Stimulated activated CD4-positive, alpha-beta T cell treated with anti-CD3 and anti-CD28 coated beads, Interleukin-2, amount 100 ng/mL, for 48 hours (primary cell): ENCODE data around the gene RUBCNL.
A peak's percentile ranks its signal among the peaks of the same experiment; 100 is the strongest.

Experiments
- DNase-seq, 2 donors: peaks; one replicate each; pipeline ENCODE4 v3.0.0-alpha.2; 2020

Gene RUBCNL

GRCh38 chr13:46339035-46339666, 47.9 kb downstream of the RUBCNL start:
- DNase-seq = no peak

- no peak for DNase-seq
Observed at GRCh38 chr13:46337700-46338099, 49.4 kb downstream of the RUBCNL start.

DNA sequence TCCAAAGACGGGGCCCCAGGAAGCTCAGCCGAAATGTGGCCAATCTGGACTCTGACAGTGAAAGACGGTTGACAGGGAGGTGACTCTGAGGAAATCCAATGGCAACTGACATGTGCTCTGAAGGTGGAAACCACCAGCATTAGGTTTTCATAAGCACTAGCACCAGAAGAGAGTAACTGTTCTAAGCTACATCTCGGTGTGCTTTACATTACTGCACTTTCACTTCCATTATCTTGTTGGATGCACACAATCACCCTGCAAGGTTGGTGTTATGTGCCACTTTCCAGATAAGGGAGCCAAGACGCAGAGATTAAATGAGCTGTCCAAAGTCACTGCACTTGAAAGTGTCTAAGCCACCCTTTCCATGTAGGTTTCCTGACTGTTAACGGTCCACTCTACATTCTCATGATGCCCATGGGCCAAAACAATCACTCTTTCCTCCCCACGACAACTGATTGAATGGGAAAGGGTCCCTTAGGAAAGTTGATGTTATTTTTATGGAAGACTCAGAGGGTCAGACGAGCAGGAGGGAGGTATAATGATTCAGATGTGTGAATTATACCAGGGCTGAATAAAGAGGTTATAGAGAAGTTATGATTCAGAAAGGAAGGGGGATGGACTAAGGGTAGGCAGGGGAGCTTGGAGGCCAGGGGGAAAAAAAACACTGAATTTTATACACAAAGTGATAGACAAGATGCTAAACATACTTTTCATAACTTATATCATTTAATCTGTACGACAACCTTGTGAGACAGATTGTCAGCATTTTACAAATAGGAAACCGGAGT, 52.8 kb downstream of the RUBCNL start:
- DNase-seq = no peak

GRCh38 chr13:46332772-46333171, 54.3 kb downstream of the RUBCNL start:
- DNase-seq = no peak

GRCh38 chr13:46329624-46330023, 57.4 kb downstream of the RUBCNL start:
- no peak for DNase-seq

DNA sequence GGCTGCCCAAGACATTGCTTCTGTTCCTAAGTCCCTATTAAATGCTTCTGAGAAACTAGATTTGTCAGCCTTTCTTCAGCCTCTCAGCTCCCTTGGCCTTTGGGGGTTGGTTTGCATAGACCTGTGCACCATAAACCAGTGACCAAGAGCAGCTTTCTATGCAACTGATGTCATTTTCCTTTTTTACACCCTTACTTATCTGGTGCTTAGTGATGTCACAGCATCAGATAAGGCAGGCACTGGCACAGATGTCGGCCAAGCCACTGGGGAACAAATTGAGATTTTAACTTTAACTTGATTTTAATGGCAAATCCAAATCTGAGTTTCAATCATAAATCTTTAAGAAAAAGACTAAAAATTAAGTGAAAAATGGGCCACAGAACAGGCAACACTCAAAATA, 59.8 kb downstream of the RUBCNL start:
- no peak for DNase-seq

- DNase-seq = no peak
Observed at GRCh38 chr13:46324976-46325375, 62.1 kb downstream of the RUBCNL start.

GRCh38 chr13:46321494-46322225, 65.4 kb downstream of the RUBCNL start:
- DNase-seq = peak; percentile 56 to 57

DNA sequence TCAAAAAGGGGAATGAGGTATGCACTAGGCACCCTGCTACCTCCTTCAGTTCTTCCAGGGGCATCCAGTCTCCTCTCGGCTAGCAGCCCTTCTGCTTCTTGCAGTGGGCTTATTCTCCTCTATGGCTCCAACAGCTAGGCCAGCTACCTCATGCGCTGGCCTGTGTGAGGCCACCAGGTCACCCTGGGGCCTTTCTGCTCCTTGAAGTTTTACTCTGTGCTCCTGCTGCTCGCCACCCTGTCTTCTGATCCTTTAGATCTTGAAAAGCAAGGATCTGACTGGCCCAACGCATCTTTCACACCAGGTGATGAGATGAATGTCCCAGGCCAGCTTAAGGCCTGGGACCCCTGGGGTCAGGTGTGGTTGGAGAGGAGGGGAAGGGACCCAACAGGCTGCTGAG, 66.2 kb downstream of the RUBCNL start:
- DNase-seq = no peak

DNA sequence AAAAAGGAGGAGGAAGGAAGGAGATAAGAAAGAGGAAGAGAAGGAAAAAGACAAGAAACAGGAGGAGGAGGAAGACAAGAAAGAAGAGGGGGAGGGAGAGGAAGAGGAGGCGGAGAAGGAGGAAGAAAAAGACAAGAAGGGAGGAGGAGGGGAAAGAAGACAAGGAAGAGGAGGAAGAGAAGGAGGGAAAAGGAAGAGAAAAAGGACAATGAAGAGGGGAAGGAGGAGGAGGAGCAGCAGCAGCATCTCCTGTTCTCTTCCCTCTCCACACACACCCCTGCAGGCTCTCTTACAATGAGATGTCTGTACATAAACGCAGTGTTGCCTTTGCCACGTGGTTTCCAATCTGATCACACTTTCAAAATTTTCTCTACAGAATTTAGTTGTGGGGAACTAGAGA, 66.6 kb downstream of the RUBCNL start:
- no peak for DNase-seq

- no peak for DNase-seq
Observed at GRCh38 chr13:46318986-46319385, 68.1 kb downstream of the RUBCNL start.

DNA sequence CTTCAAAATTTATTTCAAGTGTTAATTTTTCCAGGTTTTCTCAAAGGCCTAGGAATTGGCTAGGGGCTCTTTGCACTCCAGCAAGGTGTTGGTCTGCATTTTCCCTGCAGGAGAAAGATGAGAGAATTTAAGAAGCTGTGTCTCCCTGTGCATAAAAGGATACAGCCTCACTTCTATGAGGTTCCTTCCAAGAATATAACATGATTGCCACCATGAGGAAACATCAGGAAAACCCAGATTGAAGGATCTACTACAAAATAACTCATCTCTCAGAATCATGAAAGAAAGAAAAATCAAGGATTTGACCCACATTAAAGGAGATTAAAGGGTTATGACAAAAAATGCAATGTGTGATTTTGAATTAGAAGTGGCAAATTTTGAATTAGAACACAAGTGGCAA, 69.9 kb downstream of the RUBCNL start:
- no peak for DNase-seq

DNA sequence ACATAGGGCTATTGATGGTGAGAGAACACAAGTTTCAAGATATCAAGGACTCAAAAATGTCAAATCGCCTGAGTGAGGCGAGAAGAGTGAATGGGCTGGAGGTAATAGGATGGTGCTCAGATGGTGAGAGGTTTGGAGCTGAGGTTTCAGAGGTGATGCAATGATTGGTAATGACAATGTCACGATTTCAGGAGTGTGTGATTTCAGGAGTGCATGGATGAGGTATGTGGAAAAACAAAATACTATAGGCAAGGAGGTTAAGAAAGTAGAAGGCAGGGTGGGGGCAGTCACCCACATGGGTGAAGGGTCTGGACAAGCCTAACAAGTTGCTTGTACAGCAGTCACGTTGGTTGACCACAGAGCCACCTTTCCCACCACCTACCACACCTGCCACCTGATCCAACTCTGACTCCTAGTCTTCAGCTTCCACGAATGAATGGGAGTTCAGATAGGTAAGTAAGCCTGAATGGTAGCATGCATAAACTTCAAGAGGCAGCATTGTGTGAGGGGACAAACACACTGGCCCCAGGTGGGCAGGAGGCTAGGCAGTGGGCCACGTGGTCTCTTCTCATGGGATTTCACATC, 71.5 kb downstream of the RUBCNL start:
- no peak for DNase-seq

DNA sequence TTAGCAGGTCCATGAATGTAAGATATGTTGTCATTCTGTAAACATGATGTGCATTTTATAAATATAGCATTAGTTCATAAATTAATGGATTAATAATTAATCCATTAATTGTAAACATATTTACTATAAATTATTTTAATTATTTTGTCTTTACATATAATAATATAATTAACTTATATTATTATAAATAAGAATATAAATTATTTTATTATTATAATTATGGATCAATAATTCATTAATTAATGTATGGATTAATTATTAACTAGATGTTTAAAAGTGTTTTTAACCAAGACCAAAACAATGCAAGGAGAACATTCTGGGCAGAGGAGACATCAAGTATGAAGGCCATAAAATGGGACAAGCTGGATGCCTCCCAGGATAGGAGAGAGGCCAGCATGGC, 72.0 kb downstream of the RUBCNL start:
- DNase-seq = no peak

- DNase-seq = no peak
Observed at GRCh38 chr13:46314587-46314986, 72.5 kb downstream of the RUBCNL start.

DNA sequence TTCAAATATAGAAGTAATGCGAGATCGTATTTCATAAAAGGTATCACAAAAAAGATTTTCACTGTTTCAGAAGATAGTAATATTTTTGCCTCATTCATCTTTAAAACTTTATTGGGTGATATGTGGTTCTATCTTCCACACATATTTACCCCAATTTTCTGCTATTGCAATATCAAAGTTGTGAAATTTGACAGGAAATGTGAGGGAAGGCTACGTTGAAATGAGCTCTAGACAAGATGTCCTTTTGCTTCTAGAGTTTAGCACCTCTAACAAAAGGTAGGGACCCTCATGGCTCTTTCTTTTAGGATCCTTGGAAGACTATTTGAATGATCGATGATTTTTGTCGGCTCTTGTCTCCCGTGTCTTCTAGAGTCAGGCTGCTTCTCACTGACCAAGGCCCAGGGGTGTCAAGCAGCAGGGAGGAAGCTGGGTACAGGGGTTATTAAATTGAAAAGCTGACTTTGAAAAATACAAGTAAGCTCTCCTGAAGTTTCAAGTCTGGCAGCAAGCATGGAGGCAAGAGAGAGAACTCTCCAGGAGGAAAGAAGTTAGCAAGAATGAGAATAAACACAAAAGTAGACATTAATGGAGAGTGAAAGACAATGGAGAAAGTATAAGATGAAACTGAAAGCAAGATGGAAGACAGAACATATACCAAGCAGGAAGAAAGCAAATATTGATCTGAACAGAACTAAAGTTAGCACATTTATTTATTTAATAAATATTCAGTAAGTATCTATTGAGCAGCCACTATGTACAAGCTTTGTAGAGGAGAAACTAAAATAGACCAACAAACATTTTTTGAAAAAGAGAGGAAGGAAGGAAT, 73.4 kb downstream of the RUBCNL start:
- DNase-seq = no peak

- DNase-seq = no peak
Observed at GRCh38 chr13:46313024-46313423, 74.0 kb downstream of the RUBCNL start.

DNA sequence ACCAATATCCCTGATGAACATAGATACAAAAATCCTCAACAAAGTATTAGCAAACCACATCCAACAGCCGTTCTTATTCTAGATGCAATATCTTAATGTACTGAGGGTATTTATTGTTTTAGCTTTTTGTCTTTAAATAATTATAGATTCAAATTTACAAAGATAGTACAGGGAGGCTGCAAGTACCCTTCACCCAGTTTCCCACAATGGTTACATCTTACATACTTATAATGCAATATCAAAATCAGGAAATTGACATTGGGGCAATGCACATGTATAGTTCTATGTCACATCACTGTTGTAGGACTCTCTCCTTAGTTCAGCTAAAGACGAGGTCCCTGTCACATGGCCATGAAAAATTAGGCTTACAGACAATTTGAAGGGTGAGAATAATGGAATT, 75.8 kb downstream of the RUBCNL start:
- DNase-seq = no peak

DNA sequence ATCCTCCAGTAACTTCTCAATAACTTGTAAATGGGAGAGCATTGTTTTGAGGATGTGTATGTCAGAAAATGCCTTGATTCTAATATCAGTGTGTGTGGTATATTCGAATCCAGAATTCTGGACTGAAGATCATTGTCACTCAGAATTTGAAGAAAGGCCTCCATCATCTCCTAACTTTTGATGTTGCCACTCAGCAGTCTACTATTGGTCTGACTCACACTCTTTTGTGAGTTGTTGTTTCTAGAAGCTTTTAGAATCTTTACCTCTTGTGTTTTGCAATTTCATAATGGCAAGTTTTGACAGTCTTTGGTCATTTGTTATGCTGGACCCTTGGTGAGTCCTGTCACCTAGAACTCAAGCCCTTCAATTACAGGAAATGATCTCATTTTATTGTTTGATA, 77.0 kb downstream of the RUBCNL start:
- DNase-seq = no peak

GRCh38 chr13:46307554-46307953, 79.5 kb downstream of the RUBCNL start:
- no peak for DNase-seq

DNA sequence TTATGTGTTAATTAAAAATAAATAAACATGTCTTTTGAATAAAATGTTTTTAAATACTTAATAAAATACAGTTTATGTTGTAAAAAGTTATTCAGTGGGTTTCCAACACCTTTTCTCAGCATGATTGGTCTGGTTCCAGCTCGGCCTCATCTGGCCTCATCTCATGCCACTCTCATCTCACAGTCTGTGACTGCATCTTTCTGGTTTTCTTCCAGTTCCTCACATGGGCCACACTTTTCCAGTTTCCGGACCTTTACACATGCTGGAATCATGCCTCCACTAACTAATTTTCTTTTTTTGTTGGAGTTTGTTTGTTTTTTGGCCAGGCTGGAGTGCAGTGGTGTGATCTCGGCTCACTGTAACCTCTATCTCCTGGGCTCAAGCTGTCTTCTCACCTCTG, 82.5 kb downstream of the RUBCNL start:
- no peak for DNase-seq

DNA sequence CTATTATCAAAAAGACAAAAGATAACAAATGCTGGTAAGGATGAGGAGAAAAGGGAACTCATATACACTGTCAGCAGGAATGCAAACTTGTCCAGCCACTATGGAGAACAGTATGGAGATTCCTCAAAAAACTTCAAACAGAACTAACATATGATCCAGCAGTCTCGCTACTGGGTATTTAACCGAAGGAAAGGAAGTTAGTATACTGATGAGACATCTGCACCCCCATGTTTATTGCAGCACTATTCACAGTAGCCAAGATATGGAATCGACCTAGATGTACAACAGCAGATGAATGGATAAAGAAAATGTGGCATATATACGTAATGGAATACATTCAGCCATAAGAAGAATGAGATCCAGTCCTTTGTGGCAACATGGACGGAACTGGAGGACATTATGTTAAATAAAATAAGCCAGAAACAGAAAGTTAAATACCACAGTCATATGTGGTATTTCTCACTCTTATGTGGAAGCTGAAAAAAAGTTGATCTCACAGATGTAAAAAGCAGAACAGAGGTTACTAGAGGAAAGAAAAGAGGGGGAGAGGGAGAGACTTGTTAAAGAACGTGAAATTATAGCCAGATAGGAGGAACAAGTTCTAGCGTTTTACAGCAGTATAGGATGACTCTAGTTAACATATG, 83.2 kb downstream of the RUBCNL start:
- no peak for DNase-seq
